HepG2 (cell line): ENCODE results near the gene CAPS. TPM values are rescaled to one million over a fixed set of nuclear protein-coding genes. Genes with fewer than 3 reads are reported as not detected.

Source experiments
- CEBPB ChIP-seq: IDR thresholded peaks from 2 replicates; pipeline ENCODE4 v1.6.1; 2011; ENCODE audit warnings: low read depth, low read length, improper control_type of control experiment, borderline replicate concordance
- CSRNP1 ChIP-seq: sonication (generic); formaldehyde crosslinking; IDR thresholded peaks from 2 replicates; pipeline ENCODE4 v1.8.1; 2023; ENCODE audit warnings: mild to moderate bottlenecking, missing genetic modification reagents
- EZH2 ChIP-seq: conservative IDR thresholded peaks from 2 replicates; pipeline ENCODE4 v1.6.1; 2012; ENCODE audit warnings: mild to moderate bottlenecking, low read depth, low read length, moderate library complexity
- HNRNPUL1 ChIP-seq: fragments of 200-400 bp; formaldehyde crosslinking; IDR thresholded peaks from 2 replicates; pipeline ENCODE4 v1.6.1; 2017; ENCODE audit warnings: low read depth, mild to moderate bottlenecking, low read length, moderate library complexity
- JUND ChIP-seq: sonication (generic); formaldehyde crosslinking; IDR thresholded peaks from 2 replicates; pipeline ENCODE4 v1.8.0; 2022; ENCODE audit warnings: mild to moderate bottlenecking, missing genetic modification reagents
- MYNN ChIP-seq: sonication (generic); formaldehyde crosslinking; IDR thresholded peaks from 2 replicates; pipeline ENCODE4 v1.4.0; 2020; ENCODE audit warnings: mild to moderate bottlenecking, low read depth, missing genetic modification reagents
- RORA ChIP-seq: sonication (generic); formaldehyde crosslinking; IDR thresholded peaks from 2 replicates; pipeline ENCODE4 v1.5.0; 2020; ENCODE audit warnings: mild to moderate bottlenecking, missing genetic modification reagents, moderate library complexity
- SIN3A ChIP-seq: IDR thresholded peaks from 2 replicates; pipeline ENCODE4 v1.6.1; 2011; ENCODE audit warnings: low read depth, mild to moderate bottlenecking, control low read depth, low read length, borderline replicate concordance
- ZNF232 ChIP-seq: sonication (generic); formaldehyde crosslinking; IDR thresholded peaks from 2 replicates; pipeline ENCODE4 v1.4.0; 2020; ENCODE audit warnings: missing genetic modification reagents, borderline replicate concordance
- ZNF441 ChIP-seq: sonication (generic); formaldehyde crosslinking; IDR thresholded peaks from 2 replicates; pipeline ENCODE4 v1.7.0; 2021; ENCODE audit warnings: missing genetic modification reagents, borderline replicate concordance
- ZNF496 ChIP-seq: sonication (generic); formaldehyde crosslinking; IDR thresholded peaks from 2 replicates; pipeline ENCODE4 v1.8.1; 2023; ENCODE audit warnings: mild to moderate bottlenecking, moderate library complexity, missing genetic modification reagents; ENCODE audit not compliant: insufficient replicate concordance
- ZNF570 ChIP-seq: sonication (generic); formaldehyde crosslinking; IDR thresholded peaks from 2 replicates; pipeline ENCODE4 v1.4.0; 2020; ENCODE audit warnings: mild to moderate bottlenecking, missing genetic modification reagents, borderline replicate concordance
- ZNF598 ChIP-seq: sonication (generic); formaldehyde crosslinking; IDR thresholded peaks from 2 replicates; pipeline ENCODE4 v1.5.1; 2020; ENCODE audit warnings: mild to moderate bottlenecking, missing genetic modification reagents, borderline replicate concordance
- ZNF607 ChIP-seq: sonication (generic); formaldehyde crosslinking; IDR thresholded peaks from 2 replicates; pipeline ENCODE4 v1.5.1; 2020; ENCODE audit warnings: missing genetic modification reagents, mild to moderate bottlenecking, borderline replicate concordance
- polyA plus RNA-seq, 8 experiments: library from polyadenylated mRNA; depleted of rRNA in 3 of 8; stranded (reverse) in 7 of 8; unstranded in 1 of 8; fragments of >200 nt; fragmentation: Illumina TruSeq in 4 of 8; extraction: Trizol in 4 of 8; gene quantifications; 2 replicates each; pipeline versions ENCODE4 v1.2.1 to v1.2.3, GENCODE V29; 2011 to 2016; ENCODE audit warnings: low read depth in 4 of 8, missing spikeins in 1 of 8, mixed read lengths in 1 of 8; ENCODE audit not compliant: insufficient read depth in 1 of 8
- total RNA-seq, 5 experiments: library from RNA; depleted of rRNA; stranded (reverse); fragments of >200 nt; fragmentation: Illumina TruSeq; extraction: Trizol; gene quantifications; 2 replicates each; pipeline ENCODE4 v1.2.3, GENCODE V29; 2016; ENCODE audit warnings: low read depth in 1 of 5
- TF ChIP-seq, protein P1 (sequence below): sonication (generic); formaldehyde crosslinking; IDR thresholded peaks from 2 replicates; pipeline ENCODE4 v1.8.0; 2022; ENCODE audit warnings: missing genetic modification reagents, mild to moderate bottlenecking, moderate library complexity, borderline replicate concordance

CAPS gene
- total and polyA plus RNA-seq, 2 of the 13 experiments (the other 11 are each of a cell fraction or from before 2014, with no cell fraction given): 3.1 TPM

DNA sequence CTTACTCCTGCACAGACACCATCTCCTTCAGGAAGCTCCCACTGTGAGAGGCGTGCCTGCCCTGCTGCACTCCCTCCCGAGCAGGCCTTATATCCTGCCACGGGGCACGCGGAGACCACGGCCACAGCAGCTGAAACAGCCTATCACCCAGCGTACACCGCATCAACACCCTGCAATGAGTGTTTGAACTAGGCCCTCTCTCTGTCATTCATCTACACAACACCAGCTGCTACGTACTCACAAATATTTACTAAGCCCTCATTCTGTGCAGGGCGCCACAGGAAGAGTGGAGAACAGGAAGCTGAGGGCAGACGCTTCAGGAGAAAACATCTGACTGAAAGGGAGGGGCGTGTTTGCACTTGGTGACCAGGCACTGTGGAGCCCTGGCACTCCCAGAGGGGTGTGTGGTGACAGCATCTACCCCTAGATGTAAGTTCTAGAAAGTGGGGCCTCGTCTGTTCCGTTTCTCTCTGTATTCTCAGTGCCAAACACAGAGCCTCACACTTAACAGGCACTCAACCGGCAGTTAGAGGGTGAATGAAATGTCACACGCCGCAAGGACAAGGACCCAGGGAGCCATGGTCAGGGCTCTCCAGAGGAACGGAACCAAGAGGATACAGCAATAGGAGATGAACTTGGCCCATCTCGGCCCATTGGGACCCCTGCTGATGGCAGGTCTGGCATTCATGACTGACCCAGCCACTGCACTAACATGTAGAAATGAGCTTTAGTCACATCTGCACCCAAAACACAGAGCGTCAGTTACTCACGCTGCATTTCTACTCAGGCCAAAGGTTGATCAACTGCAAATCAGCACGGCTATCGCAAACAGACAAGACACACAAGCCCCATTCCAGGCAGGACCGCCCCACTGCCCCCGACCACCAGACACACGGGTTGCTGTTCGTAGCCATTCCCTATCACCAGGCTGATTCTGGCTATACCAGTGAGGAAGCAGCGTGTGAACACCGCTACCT lies 48.2 kb downstream of the CAPS start (continued):
- peak; percentile 45; the same call in 1 of the 2 replicates for TF ChIP-seq SIN3A
- no peak for TF ChIP-seq EZH2
- TF ChIP-seq HNRNPUL1: no peak
- TF ChIP-seq ZNF232 (CRISPR knock-in tag): peak; percentile 97
- TF ChIP-seq MYNN (CRISPR knock-in tag): 0 out of 2 replicates have a peak, but pooled peaks have one; percentile 56
- peak; percentile 47 for TF ChIP-seq ZNF607 (CRISPR knock-in tag)
- TF ChIP-seq RORA: no peak
- no peak for TF ChIP-seq ZNF496 (CRISPR knock-in tag)
- 0 out of 2 replicates have a peak, but pooled peaks have one; percentile 18 for TF ChIP-seq ZNF598 (CRISPR knock-in tag)
- no peak for TF ChIP-seq CEBPB
- TF ChIP-seq ZNF441: peak; percentile 81; the same call in 1 of the 2 replicates
- TF ChIP-seq ZNF570 (CRISPR knock-in tag): no peak
- TF ChIP-seq JUND: peak; percentile 47; the same call in 1 of the 2 replicates
- TF ChIP-seq CSRNP1 (CRISPR knock-in tag): peak; percentile 95
- TF ChIP-seq, protein P1, sequence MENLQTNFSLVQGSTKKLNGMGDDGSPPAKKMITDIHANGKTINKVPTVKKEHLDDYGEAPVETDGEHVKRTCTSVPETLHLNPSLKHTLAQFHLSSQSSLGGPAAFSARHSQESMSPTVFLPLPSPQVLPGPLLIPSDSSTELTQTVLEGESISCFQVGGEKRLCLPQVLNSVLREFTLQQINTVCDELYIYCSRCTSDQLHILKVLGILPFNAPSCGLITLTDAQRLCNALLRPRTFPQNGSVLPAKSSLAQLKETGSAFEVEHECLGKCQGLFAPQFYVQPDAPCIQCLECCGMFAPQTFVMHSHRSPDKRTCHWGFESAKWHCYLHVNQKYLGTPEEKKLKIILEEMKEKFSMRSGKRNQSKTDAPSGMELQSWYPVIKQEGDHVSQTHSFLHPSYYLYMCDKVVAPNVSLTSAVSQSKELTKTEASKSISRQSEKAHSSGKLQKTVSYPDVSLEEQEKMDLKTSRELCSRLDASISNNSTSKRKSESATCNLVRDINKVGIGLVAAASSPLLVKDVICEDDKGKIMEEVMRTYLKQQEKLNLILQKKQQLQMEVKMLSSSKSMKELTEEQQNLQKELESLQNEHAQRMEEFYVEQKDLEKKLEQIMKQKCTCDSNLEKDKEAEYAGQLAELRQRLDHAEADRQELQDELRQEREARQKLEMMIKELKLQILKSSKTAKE (CRISPR knock-in tag): peak; percentile 92
